HG02938 (cell line): ENCODE results near the gene MAPK8.
"Not testable (repeated sequence)": the region's sequence is repeated elsewhere in the genome, so short reads cannot be mapped to it uniquely, and the experiment has no call there.

Experiments used
- ATAC-seq: cut with Tn5 transposase; IDR thresholded peaks from one replicate; pipeline ENCODE4 v1.9.1; 2021; ENCODE audit warnings: mild to moderate bottlenecking, moderate library complexity; ENCODE audit not compliant: unreplicated experiment

Gene MAPK8

GRCh38 chr10:48414778-48415177, 108.3 kb downstream of the MAPK8 start:
- no peak for ATAC-seq

DNA sequence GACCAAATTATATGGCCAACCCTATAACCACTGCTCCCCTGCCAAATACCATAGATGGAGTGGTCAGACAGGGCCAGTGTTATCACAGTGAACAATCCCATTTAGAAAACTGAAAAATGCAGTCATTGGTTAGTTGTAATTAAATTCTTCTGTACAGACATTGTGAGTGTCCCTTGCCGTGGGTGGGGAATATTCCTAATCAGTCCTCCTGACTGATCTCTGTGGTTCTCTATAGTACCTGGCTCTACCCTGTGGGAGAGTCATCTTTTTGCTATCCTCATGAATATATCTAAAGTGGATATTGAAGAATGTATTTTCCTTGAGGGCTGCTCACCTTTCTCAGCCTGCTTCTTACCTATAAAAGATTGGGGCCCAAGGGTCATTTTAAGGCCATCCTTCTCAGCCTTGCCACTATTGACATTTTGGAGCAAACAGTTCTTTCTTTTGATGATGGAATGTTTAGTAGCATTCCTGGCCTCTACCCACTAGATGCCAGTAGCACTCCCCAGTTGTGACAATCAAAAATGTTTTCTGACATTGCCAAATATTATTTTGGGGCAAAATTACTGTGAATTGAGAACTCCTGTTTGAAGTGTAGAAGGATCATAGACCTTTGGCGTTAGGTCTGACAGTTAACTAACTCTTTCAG, 110.2 kb downstream of the MAPK8 start:
- no peak for ATAC-seq

GRCh38 chr10:48417374-48417773, 110.9 kb downstream of the MAPK8 start:
- no peak for ATAC-seq

DNA sequence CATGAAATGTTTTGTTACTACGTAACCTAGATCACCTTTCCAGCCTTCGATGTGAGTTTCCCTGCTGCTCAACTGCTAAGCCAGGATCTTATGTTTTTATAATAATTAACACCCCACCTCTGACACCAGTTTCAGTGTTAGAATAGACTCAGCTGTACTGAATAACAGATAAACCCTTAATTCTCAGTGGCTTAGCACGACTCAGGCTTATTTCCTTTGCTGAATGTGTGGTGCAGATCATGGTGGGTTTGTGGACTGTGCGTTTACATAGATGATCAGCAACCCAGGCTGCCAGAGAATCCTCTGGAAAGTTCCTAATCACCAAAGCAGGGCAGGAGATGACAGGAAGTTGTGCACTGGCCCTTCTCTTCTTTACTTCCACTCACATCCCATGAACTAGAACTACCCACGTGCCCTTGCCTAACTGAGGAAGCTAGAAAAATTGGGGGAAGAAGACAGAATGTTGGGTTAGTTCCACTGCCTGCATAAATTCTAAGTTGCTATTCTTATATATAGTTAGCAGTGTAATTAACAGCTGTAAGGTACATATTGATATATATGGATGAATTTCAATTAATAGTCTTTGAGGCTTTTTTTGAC, 111.8 kb downstream of the MAPK8 start:
- ATAC-seq = no peak

GRCh38 chr10:48419714-48420113, 113.2 kb downstream of the MAPK8 start:
- no peak for ATAC-seq

DNA sequence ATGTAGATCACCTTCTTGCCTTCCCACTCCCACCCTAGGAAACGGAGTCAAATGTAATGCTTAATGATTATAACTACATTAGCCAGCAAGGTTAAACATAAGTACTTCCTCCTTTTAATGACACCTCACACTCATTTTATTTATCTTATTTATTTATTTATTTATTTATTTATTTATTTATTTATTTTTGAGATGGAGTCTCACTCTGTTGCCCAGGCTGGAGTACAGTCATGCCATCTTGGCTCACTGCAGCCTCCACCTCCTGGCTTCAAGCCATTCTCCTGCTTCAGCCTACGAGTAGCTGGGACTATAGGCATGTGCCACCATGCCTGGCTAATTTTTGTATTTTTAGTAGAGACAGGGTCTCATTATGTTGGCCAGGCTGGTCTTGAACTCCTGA, 115.4 kb downstream of the MAPK8 start:
- ATAC-seq = not testable (repeated sequence)

DNA sequence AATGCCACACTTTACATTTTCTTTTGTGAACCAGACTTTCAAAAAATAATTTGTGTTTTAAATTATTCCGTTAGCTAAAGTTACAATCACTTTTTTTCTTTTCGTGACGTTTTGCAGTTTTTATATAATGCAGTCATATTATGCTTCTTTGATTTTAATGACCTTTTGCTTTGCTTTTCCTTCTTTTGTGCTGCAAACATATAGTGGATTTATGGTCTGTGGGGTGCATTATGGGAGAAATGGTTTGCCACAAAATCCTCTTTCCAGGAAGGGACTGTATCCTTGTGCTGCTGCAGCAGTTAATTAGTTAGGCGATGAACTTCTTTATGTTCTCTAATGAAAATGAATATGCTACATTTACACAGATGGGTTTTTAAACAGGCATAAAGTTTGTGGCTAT, 117.4 kb downstream of the MAPK8 start:
- no peak for ATAC-seq

DNA sequence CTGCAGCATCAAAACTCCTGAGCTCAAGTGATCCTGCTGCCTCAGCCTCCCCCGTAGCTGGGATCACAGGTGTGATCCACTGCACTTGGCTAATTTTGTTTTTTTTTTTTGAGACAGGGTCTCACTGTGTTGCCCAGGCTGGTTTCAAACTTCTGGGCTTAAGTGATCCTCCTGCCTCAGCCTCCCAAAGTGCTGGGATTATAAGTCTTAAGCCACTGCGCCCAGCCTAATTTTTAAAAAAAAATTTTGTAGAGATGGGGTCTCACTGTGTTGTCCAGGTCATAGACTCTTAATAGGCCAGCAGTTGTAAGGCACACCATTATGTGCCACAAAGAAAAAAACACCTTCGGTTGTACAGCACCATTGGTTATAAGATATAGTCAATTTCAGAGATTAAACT, 122.4 kb downstream of the MAPK8 start:
- ATAC-seq = no peak

DNA sequence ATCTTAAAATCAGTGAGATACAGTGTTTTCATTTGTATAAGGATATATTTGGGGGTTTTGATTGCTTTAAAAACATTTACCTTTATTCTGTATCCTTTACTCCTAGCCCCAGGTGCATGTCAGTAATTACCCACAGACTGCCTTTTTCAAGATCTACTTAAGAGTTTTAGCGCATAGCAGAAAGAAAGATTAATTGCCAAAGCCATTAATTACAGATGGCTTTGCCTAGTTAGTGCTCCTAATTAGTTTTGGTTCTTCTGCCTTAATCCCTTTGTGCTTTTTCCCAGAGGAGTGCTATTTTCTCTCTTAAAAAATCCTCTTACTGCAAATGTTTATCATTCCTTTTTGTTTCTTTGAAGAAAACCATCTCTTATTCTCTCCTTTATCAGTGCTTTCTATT, 122.8 kb downstream of the MAPK8 start:
- ATAC-seq = no peak

GRCh38 chr10:48430402-48430993, 124.0 kb downstream of the MAPK8 start:
- ATAC-seq = no peak

DNA sequence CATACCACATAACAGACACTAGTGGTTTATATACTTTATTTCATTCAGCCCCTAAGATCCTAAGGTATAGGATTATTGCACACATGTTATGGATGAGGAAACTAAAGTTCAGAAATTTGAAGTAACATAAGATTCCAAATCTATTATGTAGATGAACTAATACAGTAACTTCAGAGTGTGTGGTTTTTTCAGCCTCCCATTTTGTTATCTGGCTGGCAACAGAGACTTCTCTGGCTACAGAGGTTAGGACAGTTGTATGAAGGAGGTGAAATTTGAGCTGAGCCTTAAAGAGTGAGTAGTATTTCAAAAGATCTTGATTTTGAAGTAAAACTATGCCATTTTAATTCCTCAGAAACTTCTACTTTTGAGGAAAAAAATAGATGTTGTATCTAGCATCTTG, 125.4 kb downstream of the MAPK8 start:
- ATAC-seq = no peak

- ATAC-seq = no peak
Measured at GRCh38 chr10:48437546-48437945, 131.1 kb downstream of the MAPK8 start.

DNA sequence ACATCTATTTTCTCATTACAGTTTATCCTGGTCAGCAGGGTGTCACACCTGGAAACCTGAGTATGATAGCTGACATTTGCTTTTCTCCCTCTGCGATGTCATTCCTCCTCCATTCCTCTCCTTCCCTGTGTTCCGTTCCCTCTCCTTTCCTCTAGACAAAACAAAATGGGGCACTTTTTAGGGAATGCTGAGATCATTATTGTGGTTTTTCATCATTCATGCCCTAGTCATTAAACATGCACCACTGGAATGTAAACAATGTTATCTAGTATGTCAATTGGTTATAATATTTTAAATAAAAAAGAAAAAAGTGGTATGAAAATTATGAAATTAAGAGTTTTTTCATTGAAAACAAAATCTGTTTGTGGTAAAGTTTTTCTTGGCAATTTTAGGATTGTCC, 132.6 kb downstream of the MAPK8 start:
- ATAC-seq = no peak

- no peak for ATAC-seq
Measured at GRCh38 chr10:48439581-48440041, 133.1 kb downstream of the MAPK8 start.

- no peak for ATAC-seq
Measured at GRCh38 chr10:48440771-48441170, 134.3 kb downstream of the MAPK8 start.

DNA sequence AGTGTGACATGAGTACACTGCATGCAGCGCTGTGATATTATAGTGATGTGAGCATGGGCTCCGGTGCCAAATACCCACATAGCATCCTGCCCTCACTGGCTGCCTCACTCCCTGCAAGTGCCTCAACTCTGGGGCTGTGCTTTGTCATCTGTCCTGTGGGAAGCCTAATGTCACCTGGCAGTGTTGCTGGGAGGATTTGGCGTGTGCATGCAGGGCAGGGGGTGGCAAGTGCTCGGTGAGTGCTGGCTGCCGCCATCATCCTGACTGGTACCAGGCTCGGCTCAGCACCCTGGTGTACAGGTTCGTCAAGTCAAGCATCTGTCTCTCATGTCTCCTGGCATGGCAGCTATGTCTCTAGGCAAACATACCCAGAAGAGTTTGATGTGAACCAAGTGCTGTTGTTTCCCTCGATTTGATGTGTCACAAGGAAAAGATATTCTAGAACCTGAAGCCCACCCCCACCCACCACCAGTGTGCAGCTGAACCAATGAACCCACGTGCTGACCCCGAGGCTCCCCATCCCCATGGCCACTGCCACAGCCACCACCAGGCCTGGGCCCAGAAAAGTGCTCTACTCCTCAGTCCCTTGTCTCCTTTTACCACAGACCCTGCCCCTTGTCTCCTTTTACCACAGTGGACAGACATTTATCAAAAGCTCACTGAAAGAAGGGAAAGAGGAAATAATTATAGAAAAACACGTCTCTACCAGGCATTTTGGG, 135.8 kb downstream of the MAPK8 start:
- ATAC-seq = no peak

DNA sequence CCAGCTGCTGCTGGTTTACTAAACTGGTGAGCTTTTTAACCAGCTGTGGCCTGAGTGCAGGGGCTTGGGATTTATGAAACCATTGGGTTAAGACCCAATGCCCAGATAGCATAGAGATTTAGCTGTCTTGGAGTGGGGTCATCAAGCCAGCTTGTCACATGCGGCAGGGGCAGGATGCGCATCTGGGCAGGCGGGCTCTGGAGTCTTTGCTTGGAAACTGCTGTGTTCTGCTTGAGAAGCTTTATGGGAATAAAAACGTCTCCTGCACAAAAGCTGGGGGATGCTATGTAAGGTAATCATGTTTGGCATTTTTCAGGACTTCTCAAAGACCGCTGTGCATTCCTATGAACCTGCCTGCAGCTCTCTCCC, 136.3 kb downstream of the MAPK8 start:
- no peak for ATAC-seq

DNA sequence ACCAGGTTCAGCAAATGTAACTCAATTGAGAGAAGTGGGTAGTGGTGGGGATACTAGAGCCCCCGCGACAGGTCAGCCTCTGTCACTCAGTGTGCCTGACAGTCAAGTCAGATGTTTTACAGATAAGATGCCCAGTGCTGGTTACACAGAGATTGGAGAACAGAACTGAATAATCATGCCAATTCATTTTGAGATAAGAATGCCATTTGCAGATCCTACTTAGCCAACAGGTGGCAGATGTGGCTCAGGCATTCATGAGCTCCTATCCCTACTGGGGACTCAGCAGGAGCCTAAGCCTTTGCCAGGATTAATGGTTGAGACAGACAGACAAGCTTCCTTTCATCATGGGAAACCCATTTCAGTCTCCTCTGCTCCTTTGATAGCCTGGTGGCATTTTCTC, 137.8 kb downstream of the MAPK8 start:
- ATAC-seq = no peak

DNA sequence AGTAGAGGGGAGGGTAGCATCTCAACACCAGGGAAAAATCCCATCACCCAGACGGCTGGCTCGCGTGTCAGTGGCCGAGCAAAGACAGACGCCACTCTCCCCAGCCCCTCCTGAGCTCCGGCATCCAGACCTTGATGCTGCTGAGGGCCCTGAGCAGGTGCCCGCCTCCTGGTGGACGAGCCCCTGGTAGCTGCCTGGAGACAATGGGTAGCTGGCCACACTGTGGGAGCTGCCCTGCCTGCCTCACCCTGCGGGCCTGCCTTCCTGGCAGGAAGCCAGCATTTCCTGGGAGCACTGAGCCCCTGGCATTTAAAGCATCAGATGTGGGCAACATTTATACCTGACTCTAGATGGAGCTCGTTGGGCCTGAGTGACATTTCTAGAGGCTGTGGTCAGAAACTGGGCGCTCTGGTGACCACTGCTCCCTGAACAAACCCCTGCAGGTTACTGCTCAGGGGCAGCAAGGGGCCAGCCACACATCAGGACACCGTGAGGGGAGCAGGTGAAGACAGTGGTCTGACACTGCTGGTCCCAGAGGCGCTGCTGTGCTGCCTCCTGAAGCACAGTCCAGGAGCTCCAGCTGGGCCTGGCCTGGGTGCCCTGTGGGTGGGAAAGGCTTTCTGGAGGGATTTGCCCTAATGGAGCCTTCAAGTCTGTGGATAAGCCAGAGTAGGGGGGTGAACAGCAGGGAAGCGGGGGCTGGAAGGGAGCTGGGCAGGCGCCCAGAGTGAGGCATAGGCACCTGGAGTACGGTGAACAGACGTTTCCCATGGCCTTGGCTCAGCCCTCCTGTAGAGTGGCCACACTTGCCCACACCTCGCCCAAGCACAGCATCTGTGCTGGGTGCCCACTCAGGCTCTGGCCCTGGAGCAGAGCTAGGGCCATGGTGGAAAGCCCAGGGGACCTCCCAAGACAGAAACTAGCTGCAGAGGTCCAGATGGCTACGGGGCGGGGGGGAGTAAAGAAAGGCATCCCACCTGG, 138.7 kb downstream of the MAPK8 start:
- ATAC-seq = no peak

DNA sequence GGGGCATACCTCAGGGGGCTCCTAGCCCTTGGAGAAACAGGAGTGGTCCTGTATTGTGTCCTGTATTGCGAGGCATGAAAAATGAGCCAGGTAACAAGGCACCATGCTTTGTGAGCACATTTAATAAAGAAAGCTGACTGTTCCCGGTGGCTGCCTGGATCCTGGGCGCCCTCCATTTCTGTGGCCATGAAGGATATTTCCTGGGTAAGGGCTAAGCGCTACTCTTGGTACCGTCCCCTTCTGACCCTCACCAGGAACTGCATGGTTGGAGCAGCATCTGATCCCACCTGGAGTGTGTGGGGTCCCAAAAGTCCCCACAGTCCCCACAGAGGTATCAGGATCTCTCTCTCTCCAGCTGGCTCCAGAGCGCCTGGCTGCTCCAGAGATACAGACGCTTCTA, 139.5 kb downstream of the MAPK8 start:
- ATAC-seq = no peak

DNA sequence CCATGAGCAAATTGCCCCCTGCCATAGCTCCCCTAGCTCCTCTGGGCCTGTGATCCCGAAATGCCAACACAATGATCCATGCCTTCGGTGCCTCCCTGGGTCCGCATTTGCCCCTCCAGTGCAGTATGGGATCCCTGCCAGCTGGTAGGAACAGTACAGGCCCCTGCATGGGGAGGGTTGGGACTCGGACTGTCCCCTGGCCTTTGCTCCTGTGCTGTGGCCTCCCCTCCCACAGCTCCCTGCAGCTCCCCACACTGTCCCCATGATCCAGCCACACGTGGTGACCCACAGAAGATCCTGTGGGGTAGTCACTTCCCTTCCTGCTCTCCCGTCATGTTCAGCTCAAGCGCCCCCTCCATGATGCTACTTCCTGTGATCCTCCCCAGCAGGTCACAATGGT, 140.3 kb downstream of the MAPK8 start:
- no peak for ATAC-seq
